Body of pancreas (tissue), 4 donors: ENCODE results near the gene IL1RAPL2.

Source experiments
- POLR2A ChIP-seq, 3 donors: fragments of 450-650 bp; IDR thresholded peaks; one replicate each; pipeline ENCODE4 v1.6.1; 2016; ENCODE audit warnings: antibody characterized with exemption in 3 of 3, mild to moderate bottlenecking in 2 of 3
- TF ChIP-seq, protein P1 (sequence below), 7 experiments: fragments of 450-650 bp in 4 of 7; fragments of 200-600 bp in 3 of 7; sonication (generic) in 3 of 7; IDR thresholded peaks; one replicate each; pipeline ENCODE4 v1.5.1; 2016 to 2019; ENCODE audit warnings: antibody characterized with exemption in 7 of 7

GRCh38 chrX:104913348-104913747 lies 347.3 kb downstream of the IL1RAPL2 start:
- no peak for TF ChIP-seq POLR2A (IDR thresholded peaks at IDR 0.05)
- TF ChIP-seq, protein P1, sequence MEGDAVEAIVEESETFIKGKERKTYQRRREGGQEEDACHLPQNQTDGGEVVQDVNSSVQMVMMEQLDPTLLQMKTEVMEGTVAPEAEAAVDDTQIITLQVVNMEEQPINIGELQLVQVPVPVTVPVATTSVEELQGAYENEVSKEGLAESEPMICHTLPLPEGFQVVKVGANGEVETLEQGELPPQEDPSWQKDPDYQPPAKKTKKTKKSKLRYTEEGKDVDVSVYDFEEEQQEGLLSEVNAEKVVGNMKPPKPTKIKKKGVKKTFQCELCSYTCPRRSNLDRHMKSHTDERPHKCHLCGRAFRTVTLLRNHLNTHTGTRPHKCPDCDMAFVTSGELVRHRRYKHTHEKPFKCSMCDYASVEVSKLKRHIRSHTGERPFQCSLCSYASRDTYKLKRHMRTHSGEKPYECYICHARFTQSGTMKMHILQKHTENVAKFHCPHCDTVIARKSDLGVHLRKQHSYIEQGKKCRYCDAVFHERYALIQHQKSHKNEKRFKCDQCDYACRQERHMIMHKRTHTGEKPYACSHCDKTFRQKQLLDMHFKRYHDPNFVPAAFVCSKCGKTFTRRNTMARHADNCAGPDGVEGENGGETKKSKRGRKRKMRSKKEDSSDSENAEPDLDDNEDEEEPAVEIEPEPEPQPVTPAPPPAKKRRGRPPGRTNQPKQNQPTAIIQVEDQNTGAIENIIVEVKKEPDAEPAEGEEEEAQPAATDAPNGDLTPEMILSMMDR (IDR thresholded peaks at IDR 0.05): peak in 6 of 7 experiments; percentile 4 to 36 (median 12)
